PC-9 (cell line): Measurements from ENCODE around the gene SIPA1L3. TPM values are rescaled to one million over a fixed set of nuclear protein-coding genes. Genes with fewer than 3 reads are reported as not detected.

ENCODE experiments used
- BruUV-seq: library from RNA; stranded (reverse); fragments of 400-500 nt; replicated peaks from 2 replicates; lab custom pipeline; 2021; lab: Mats Ljungman, UMichigan
- CTCF ChIA-PET: fragments of 300-600 bp; sonication (Branson Sonifier 250); formaldehyde crosslinking; loops from one replicate; lab custom pipeline; 2022; ENCODE audit warnings: antibody characterized with exemption; lab: Charles Lee
- POLR2A ChIA-PET: fragments of 300-600 bp; sonication (Branson Sonifier 250); formaldehyde crosslinking; loops from one replicate; lab custom pipeline; 2022; ENCODE audit warnings: antibody characterized with exemption; ENCODE audit not compliant: unreplicated experiment; lab: Charles Lee
- DNase-seq, 2 experiments: peaks; one replicate each; pipeline versions ENCODE4 v3.0.0 to v3.0.0-alpha.2; 2015 to 2022; ENCODE audit warnings: mixed read lengths in 1 of 2
- H2AFZ ChIP-seq: fragments of 200-600 bp; sonication (generic); 2 replicates; pipeline ENCODE4 v1.8.1; 2017; ENCODE audit warnings: antibody characterized with exemption
- H3F3A ChIP-seq: fragments of 200-600 bp; sonication (generic); 2 replicates; pipeline ENCODE4 v1.8.1; 2017; ENCODE audit warnings: antibody characterized with exemption, mild to moderate bottlenecking, low read depth; ENCODE audit not compliant: insufficient read depth
- H3K27ac ChIP-seq: fragments of 200-600 bp; sonication (generic); 2 replicates; pipeline ENCODE4 v1.6.1; 2016; ENCODE audit warnings: mixed run types
- H3K27me3 ChIP-seq: fragments of 200-600 bp; sonication (generic); 2 replicates; pipeline ENCODE4 v1.6.1; 2016; ENCODE audit warnings: low read depth, mixed run types; ENCODE audit not compliant: insufficient read depth
- H3K36me3 ChIP-seq: fragments of 200-600 bp; sonication (generic); 2 replicates; pipeline ENCODE4 v1.6.1; 2016; ENCODE audit warnings: low read depth, mixed run types
- H3K4me1 ChIP-seq: fragments of 200-600 bp; sonication (generic); replicated peaks from 2 replicates; pipeline ENCODE4 v1.6.1; 2016; ENCODE audit warnings: mixed run types; ENCODE audit not compliant: insufficient read depth
- H3K4me2 ChIP-seq: fragments of 200-600 bp; sonication (generic); 2 replicates; pipeline ENCODE4 v1.6.1; 2017; ENCODE audit warnings: mixed run types
- H3K4me3 ChIP-seq: fragments of 200-600 bp; sonication (generic); 2 replicates; pipeline ENCODE4 v1.6.1; 2016; ENCODE audit warnings: mixed run types
- H3K79me2 ChIP-seq: fragments of 200-600 bp; sonication (generic); 2 replicates; pipeline ENCODE4 v1.6.1; 2017; ENCODE audit warnings: low read depth, mixed run types
- H3K9me2 ChIP-seq: fragments of 200-600 bp; sonication (generic); 2 replicates; pipeline ENCODE4 v1.8.1; 2017; ENCODE audit warnings: mild to moderate bottlenecking; ENCODE audit not compliant: insufficient read depth
- H3K9me3 ChIP-seq: fragments of 200-600 bp; sonication (generic); 2 replicates; pipeline ENCODE4 v1.8.1; 2016; ENCODE audit warnings: low read depth; ENCODE audit not compliant: insufficient read depth
- H4K20me1 ChIP-seq: fragments of 200-600 bp; sonication (generic); 2 replicates; pipeline ENCODE4 v1.8.1; 2017; ENCODE audit not compliant: insufficient read depth
- EZH2 ChIP-seq: fragments of 200-600 bp; sonication (generic); IDR thresholded peaks from 2 replicates; pipeline ENCODE4 v1.8.0; 2017; ENCODE audit warnings: antibody characterized with exemption, low read depth
- intact Hi-C: fragments of 100-400 bp; cut with micrococcal nuclease; formaldehyde crosslinking; loops from one replicate; pipeline ENCODE4 v1.10.0; 2022; ENCODE audit not compliant: unreplicated experiment
- total RNA-seq: library from RNA; stranded (reverse); gene quantifications from 2 replicates; pipeline ENCODE4 v1.2.3, GENCODE V29; 2021
- TF ChIP-seq, protein P1 (sequence below): fragments of 200-600 bp; sonication (generic); conservative IDR thresholded peaks from 2 replicates; pipeline ENCODE4 v1.6.1; 2017; ENCODE audit warnings: mixed run types, antibody characterized with exemption, mild to moderate bottlenecking, moderate library complexity

The SIPA1L3 gene
- total RNA-seq, 1 experiment from 2014 or later: 55.2 TPM

DNA sequence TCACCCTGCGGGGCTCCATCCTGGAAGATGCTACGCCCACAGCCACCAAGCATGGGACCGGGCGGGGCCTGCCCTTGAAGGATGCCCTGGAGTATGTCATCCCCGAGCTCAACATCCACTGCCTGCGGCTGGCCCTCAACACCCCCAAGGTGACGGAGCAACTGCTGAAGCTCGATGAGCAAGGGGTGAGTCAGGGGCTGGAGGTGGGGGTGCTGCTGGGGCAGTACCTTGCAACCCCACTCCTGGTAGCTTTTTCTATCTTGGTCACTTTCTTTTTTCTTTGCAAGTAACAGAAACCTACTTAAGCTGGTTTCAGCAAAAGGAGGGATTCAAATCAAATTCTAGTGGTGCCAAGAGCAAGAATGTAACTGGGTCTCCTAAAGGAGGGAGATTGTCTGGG, 193.0 kb downstream of the SIPA1L3 start:
- Histone ChIP-seq H3K27me3 (no peaks in the 10 kb centered on the region), H3K4me2 (no peak overlapping the region), H3K79me2 (no peaks in the 10 kb centered on the region), H3K4me1 (no peaks in the 10 kb centered on the region), H3K9me2 (no peaks in the 10 kb centered on the region), H3F3A (no peaks in the 10 kb centered on the region), H2AFZ (no peak overlapping the region), H3K36me3 (peaks cover 17% of the 10 kb centered on the region), H4K20me1 (no peaks in the 10 kb centered on the region; the same call in 1 of the 2 replicates), H3K9me3 (peaks cover 12% of the 10 kb centered on the region; the same call in 1 of the 2 replicates), H3K4me3 (no peak overlapping the region), H3K27ac (no peak overlapping the region)
- TF ChIP-seq, protein P1, sequence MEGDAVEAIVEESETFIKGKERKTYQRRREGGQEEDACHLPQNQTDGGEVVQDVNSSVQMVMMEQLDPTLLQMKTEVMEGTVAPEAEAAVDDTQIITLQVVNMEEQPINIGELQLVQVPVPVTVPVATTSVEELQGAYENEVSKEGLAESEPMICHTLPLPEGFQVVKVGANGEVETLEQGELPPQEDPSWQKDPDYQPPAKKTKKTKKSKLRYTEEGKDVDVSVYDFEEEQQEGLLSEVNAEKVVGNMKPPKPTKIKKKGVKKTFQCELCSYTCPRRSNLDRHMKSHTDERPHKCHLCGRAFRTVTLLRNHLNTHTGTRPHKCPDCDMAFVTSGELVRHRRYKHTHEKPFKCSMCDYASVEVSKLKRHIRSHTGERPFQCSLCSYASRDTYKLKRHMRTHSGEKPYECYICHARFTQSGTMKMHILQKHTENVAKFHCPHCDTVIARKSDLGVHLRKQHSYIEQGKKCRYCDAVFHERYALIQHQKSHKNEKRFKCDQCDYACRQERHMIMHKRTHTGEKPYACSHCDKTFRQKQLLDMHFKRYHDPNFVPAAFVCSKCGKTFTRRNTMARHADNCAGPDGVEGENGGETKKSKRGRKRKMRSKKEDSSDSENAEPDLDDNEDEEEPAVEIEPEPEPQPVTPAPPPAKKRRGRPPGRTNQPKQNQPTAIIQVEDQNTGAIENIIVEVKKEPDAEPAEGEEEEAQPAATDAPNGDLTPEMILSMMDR: no peak
- no peak for TF ChIP-seq EZH2
- ChIA-PET POLR2A (no interaction called here), CTCF (interaction anchor here (0.6 kb wide), 1 partner anchor 470 kb away, joined by 8 read pairs; no protein-coding TSS in a partner anchor)
- intact Hi-C loops: loop anchor here (5.0 kb wide), 1 partner anchor 108 kb away; no protein-coding TSS in a partner anchor
- BruUV-seq: no TSS peak
- DNase-seq: no peak

DNA sequence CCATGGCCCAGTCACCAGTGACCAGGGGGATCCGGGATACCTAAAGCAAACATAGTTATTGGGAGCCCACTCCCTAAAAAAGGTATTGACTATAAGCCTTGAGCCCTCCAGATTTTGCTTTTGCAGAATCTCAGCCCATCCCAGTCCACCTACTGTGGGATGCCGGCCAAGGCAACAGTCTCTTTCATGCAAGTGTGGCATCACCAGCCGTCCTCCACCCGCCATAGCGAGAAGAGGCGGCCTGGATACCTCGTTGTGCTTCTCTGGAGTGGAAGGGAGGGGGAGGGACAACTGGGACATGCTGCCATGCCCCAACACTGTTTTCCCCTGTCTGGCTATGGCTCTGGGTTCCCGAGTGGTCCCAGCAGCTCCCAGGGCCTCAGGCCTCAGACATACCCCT, 193.6 kb downstream of the SIPA1L3 start:
- Histone ChIP-seq H3K27me3 (no peaks in the 10 kb centered on the region), H3K36me3 (peaks cover 17% of the 10 kb centered on the region), H3K9me2 (no peaks in the 10 kb centered on the region), H3K4me1 (no peaks in the 10 kb centered on the region), H2AFZ (no peak overlapping the region), H3K27ac (no peak overlapping the region), H3K4me3 (no peak overlapping the region), H3K79me2 (no peaks in the 10 kb centered on the region), H3K9me3 (peaks cover 12% of the 10 kb centered on the region; the same call in 1 of the 2 replicates), H3F3A (no peaks in the 10 kb centered on the region), H3K4me2 (no peak overlapping the region), H4K20me1 (no peaks in the 10 kb centered on the region; the same call in 1 of the 2 replicates)
- intact Hi-C loops: no loop called here
- DNase-seq: no peak
- ChIA-PET CTCF (interaction anchor here (0.7 kb wide), 1 partner anchor 12 kb away, joined by 3 read pairs; no protein-coding TSS in a partner anchor), POLR2A (no interaction called here)
- no peak for TF ChIP-seq EZH2
- TF ChIP-seq, protein P1: no peak
- no TSS peak for BruUV-seq

DNA sequence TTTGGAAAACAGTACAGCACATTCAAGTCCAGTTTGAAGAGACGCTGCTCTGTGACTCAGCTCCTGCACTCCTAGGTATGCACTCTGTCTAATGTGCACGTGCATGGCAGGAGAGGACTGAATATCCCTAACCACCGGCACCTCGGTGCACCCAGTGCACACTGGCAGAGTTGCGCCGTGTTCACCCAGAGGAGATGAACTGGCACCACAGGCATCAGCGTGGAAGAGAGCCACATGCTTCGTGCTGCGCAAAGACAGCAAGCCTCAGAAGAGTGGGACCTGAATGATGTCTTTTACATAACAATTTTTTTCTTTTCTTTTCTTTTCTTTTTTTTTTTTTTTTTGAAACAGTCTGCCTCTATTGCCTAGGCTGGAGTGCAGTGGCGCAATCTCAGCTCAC, 194.7 kb downstream of the SIPA1L3 start:
- Histone ChIP-seq H3K36me3 (peaks cover 17% of the 10 kb centered on the region), H2AFZ (no peak overlapping the region), H3K4me3 (no peak overlapping the region), H3F3A (no peaks in the 10 kb centered on the region), H3K27me3 (no peaks in the 10 kb centered on the region), H3K9me3 (peaks cover 12% of the 10 kb centered on the region; the same call in 1 of the 2 replicates), H3K27ac (no peak overlapping the region), H3K4me1 (no peaks in the 10 kb centered on the region), H3K79me2 (no peaks in the 10 kb centered on the region), H3K9me2 (no peaks in the 10 kb centered on the region), H4K20me1 (no peaks in the 10 kb centered on the region), H3K4me2 (no peak overlapping the region)
- BruUV-seq: no TSS peak
- TF ChIP-seq, protein P1: no peak
- TF ChIP-seq EZH2: no peak
- ChIA-PET CTCF (no interaction called here), POLR2A (interaction anchor here (0.6 kb wide), 1 partner anchor 150 kb away, joined by 15 read pairs; no protein-coding TSS in a partner anchor)
- intact Hi-C loops: no loop called here
- DNase-seq: no peak
